HG03558 (cell line): ENCODE measurements around the gene ADGRV1.
"Not testable (repeated sequence)": the region's sequence is repeated elsewhere in the genome, so short reads cannot be mapped to it uniquely, and the experiment has no call there.

ENCODE experiments used
- ATAC-seq: cut with Tn5 transposase; IDR thresholded peaks from one replicate; pipeline ENCODE4 v1.9.1; 2021; ENCODE audit warnings: moderate number of reproducible peaks; ENCODE audit not compliant: unreplicated experiment; ENCODE audit errors: extremely low read depth

Gene ADGRV1

DNA sequence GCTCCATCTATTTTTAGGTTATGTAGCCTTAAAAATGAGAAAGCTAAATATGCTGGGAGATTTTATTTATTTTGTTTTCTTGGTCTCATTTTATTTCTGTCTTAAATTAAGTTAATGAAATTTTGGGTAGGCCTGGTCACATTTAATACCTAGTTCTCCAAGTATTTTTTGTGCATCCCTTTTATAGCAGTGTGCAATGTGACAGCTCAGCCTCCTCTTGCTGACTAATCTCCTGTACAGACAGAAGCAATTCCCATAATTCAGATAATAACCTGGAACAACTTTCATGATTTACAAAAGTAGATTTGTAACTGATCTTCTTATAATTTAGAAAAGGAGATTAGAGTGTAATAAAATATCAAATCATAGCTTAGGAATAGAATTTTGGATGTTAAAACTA, 403.9 kb downstream of the ADGRV1 start:
- ATAC-seq = no peak

DNA sequence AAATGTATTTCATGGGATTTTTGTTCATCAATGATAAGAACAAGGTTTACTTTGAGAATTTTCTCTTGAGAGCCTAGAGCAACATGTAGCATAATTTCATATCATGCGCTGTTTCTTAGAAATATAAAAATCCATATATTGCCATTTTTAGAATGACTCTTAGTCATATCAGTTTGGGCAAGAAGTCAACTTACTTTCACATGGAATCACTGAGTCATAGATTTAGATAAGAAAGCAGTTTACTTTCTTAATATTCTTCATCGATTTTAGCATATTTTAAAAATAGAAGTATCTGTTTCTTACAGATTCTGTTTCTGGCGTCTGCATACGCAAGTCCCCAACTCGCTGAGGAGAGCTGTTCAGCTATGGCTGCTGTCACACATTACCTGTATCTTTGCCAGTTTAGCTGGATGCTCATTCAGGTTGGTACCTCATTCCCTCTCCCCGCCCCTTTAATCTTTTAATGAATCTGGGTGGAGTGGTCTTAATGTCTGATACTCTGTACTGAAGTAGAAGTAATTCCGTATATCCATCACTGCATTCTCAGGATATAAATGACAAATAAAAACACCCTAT, 406.6 kb downstream of the ADGRV1 start:
- no peak for ATAC-seq

DNA sequence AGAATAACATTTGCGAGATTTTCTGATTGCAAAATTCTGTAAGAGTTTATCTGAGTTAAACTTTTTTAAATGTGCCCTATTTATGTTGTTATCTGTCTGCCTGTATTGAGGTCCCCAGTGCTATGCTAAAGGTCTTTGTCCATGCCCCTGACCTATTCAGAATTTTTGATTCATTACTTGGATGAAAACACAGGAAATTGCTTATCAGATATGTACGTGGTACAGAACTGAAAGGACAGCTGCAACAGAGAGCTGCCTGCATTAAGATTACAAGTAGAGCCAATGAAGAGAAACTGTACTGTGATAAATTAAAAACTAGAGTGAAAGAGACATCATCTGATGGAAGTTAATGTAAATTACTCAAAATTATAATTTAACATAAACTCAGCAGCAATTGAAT, 408.8 kb downstream of the ADGRV1 start:
- ATAC-seq = no peak

DNA sequence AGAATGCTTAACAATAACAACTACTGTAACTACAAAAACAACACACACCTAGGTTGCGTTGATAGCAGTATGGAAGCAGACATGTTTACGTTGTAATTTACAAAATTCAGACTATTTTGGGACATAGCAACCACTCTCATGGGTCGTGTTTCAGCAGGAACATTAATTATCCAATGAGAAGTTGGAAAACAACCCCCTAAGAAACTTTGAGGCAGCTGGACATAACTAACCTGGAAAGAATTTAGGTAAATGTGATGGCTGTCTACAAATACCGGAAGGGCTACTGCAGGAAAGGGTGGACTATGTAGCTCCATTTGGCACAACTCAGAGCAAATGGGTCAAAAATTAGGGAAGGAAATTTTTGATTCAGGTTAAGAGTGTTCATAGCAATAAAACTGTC, 409.3 kb downstream of the ADGRV1 start:
- ATAC-seq = no peak

DNA sequence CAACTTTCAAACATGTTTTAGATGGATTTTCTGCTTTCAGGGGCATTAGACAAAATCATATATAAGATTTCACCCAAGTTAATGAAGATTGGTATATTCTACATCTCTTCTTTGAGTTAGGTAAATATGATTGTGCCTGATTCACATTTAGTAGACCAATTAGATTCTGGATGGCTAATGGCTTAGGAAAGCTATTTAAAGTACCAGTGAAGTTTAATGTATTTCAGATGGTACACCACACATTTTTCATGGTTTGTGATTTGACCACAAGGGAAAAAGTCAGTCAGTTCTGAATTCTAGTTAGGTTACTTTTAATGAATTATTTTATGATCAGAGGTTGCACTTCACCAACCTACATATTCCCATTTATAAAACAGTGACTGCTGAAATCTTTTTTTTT, 409.7 kb downstream of the ADGRV1 start:
- no peak for ATAC-seq

DNA sequence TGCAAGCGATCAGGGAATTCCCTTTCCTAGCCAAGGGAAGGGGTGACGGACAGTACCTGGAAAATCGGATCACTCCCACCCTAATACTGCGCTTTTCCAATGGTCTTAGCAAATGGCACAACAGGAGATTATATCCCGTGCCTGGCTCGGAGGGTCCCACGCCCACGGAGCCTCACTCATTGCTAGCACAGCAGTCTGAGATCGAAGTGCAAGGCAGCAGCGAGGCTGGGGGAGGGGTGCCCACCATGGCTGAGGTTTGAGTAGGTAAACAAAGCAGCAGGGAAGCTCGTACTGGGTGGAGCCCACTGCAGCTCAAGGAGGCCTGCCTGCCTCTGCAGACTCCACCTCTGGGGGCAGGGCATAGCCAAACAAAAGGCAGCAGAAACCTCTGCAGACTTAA, 411.3 kb downstream of the ADGRV1 start:
- ATAC-seq = not testable (repeated sequence)

DNA sequence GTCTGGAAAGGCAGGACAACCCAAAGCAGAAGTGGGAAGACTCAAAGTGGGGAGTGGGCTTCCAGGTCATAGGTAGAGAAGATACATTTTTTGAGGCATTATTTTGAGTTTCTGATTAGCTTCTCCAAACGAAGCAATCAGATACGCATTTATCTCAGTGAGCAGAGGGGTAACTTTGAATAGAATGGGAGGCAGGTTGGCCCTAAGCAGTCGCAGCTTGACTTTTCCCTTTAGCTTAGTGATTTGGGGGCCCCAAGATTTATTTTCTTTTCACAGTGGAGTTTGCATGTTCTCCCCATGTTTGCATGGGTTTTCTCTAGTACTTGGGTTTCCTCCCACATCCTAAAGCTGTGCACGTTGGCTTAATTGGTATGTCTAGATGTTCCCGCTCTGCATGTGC, 422.6 kb downstream of the ADGRV1 start:
- ATAC-seq = no peak

DNA sequence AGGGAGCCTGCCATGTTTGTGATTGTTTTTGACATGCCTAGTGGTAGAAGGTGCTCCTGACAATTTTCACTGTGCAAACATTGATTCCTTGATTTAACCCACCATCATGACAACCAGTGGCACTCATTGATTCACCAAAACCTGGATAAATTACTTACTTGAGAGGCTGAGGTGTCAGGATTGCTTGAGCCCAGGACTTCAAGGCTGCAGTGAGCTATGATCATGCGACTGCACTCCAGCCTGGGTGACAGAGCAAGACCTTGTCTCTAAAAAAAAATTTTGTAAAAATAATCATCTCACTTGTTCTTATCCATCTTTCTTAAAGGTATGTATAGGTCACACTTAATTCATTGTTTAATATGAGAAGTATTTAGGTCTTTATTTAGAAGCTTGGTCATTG, 423.2 kb downstream of the ADGRV1 start:
- no peak for ATAC-seq

DNA sequence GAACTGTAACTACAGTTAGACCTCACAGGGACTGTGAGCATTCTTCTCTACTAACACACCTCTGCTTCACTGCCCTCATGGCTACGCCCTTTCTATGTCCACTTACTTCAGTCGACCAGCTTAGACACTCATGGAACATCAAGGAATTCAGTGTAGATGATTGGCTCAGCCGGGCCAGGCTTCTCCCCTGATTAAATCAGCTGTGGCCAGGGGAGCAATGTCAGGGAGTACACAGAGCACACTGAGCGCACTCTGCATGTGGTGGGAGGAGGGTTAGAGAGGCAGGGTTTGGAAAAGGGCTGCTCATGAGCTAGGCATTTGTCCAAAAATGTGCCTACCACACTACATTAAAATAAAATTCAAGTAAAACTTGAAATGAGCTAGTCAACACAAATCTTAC, 424.0 kb downstream of the ADGRV1 start:
- ATAC-seq = no peak

DNA sequence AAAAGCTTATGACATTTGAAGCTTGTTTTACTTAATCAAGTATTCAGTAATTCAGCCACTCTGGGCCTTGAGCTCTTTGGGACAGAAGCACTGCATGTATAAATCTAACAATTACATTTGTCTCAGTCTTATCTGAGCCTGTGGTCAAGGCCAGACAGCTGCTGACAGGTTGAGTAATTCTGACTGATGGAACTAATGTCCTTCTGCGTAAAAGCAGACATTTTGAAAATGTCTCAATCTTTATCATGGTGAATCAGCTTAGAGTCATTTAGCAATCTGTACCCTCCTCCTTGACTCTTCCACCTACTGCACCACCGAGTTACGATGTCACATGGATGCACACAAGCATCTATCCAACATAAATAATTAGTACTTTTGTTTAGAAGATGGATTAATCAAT, 424.6 kb downstream of the ADGRV1 start:
- no peak for ATAC-seq

DNA sequence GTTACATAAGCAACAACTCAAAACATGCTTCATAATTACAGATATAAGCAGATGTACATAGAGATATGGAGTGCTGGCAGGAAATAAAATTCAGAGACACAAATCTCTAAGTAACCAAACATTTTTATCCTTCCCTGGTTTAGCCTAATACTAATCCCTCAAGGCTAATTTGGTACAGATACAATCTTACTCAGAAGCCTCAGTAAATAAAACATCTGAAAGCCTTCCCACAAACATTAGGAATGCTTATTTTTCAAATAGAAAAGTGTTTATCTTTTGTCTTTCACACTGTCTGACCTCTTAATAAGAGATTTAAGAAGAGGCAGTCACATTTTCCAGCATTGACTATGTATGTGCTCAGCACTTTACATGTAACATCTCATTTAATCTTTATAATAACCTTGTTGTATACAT, 425.1 kb downstream of the ADGRV1 start:
- no peak for ATAC-seq

DNA sequence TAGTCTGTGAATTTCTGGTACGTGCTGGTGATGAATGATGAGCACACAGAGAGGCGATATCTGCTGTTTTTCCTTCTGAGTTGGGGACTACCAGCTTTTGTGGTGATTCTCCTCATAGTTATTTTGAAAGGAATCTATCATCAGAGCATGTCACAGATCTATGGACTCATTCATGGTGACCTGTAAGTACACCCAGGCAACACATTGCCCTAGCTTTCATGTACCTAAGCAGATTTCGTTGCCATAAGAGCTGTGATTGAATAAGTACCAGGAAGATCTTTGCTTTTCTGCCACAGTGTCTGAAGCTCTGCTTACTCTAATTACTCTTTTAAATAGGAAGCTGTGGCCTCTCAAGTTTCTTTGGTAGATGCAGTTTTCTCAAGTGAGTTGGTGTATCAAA, 426.7 kb downstream of the ADGRV1 start:
- no peak for ATAC-seq

DNA sequence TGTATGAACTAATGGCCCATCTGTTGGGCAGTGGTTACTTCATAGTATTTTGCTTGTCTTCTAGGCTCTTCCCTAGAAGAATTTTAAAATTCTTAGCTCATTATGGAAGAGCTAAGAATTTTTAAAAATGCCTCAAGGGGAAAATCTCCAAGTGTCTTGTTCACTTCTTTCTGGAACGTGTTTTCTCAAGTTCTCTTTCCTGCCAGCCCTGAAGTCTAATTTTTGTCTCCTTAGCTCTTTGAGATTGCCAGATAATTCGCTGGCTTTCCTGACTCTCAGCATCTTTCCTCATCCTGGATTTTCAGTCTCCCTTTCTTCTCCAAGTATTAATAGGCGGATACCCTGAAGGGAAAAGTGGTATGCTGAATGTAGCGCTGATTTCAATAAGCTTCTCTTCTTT, 429.1 kb downstream of the ADGRV1 start:
- no peak for ATAC-seq

DNA sequence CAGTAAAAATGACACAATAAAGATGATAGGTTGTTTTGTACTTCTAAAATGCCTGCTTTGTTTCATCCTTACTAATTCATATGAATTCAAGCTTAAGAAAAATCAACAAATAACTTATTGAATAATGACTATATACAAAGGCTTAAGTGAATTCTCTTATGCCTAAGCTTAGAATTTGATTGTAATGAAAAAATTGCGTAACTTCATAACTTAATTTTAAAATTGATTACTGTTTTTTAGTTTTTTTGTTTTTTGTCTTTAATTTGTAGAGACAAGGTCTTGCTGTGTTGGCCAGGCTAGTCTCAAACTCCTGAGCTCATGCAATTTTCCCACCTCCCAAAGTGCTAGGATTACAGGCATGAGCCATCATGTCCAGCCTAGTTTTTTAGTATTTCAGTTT, 432.6 kb downstream of the ADGRV1 start:
- ATAC-seq = no peak

DNA sequence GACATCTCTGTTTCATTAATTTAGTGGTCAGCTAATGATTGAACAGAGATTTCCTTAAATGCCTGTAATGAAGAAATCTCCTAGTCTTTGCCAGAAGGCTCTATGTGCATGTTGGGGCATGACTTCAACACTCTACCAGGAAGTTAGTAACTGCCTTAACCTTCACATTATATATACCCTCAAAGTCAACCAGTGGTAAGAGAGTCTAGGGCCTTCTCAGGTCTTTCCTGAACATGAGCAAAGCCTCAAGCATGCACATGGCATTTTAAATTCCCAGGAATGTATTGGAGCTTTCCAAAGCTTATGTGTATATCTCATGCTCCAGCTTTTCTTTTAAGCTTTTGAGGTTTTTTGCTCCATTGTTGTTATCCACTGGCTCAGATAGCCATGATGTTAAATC, 436.2 kb downstream of the ADGRV1 start:
- no peak for ATAC-seq

DNA sequence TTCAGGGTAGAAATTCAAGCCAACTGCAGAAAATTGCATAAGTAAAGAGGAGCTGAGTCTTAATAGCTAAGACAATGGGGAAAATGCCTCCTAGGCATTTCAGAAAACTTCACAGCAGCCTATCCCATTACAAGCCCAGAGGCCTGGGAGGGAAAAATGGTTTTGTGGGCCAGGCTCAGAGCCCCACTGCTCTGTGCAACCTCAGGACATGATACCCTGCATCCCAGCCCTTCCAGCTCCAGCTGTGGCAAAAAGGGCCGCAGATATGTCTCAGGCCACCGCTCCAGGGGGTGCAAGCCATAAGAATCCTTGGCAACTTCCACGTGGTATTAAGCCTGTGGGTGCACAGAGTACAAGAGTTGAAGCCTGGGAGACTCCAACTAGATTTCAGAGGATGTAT, 437.5 kb downstream of the ADGRV1 start:
- no peak for ATAC-seq

DNA sequence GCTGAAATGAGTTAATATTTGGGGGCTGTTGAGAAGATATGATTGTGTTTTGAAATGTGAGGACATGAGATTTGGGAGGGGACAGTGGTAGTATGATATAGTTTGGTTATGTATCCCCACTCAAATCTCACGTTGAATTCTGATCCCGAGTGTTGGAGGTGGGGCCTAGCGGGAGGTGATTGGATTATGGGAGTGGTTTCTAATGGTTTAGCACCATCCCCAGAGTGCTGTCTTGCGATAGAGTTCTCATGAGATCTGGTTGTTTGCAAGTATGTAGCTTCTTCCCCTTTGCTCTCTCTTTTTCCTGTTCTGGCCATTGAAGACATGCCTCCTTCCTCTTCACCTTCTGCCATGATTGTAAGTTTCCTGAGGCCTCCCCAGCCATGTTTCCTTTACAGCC, 438.5 kb downstream of the ADGRV1 start:
- no peak for ATAC-seq

DNA sequence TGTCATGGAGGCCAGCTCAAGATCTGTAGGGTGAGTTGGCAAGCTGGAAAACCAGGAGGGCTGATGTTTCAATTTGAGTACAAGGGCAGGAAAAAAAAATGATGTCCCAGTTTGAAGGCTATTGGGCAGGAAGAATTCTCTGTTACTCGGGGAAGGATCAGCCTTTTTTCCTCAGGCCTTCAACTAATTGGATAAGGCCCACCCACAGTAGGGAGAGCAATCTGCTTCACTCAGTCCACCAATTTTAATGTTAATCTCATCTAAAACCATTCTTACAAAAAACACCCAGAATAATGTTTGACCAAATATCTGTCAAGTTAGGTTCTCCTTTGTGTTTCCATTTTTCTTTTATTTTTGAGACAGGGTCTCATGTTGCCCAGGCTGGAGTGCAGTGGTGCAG, 442.1 kb downstream of the ADGRV1 start:
- no peak for ATAC-seq

DNA sequence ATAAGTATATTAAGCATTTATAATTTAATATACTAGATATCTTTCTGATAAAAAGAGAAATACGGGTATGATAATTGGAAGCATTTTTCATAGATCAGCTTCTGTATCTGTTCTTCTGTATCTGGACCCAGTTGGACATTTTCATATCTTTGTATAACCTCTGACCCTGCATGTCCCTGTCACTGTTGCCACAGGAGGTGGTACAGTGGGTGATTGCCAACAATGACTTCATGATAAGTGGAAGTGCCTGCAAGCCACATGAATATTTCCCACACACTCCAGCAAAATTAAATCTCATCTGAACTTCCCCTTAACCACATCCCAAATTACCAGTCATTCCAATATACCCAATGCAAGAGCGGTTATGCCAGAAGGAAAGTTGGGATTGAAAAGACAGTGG, 448.1 kb downstream of the ADGRV1 start:
- ATAC-seq = no peak

DNA sequence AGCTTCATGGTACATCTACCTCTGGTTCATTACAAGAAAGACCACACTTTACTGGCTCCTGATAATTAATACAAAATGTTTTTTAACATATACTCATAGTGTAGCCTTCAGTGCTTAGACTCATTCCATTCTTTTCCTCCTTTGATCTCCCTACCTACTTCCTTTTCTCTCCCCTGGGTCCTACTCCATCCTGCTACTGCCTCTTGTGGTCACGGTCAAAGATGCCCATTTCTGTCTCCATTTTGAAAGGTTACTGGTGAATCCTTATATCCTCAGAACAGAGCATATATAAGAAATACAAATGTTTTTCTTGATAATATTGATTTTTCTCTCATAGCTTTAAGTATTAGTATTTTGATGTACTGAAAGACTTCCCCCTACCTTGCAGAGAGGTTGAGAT, 448.7 kb downstream of the ADGRV1 start:
- ATAC-seq = no peak

DNA sequence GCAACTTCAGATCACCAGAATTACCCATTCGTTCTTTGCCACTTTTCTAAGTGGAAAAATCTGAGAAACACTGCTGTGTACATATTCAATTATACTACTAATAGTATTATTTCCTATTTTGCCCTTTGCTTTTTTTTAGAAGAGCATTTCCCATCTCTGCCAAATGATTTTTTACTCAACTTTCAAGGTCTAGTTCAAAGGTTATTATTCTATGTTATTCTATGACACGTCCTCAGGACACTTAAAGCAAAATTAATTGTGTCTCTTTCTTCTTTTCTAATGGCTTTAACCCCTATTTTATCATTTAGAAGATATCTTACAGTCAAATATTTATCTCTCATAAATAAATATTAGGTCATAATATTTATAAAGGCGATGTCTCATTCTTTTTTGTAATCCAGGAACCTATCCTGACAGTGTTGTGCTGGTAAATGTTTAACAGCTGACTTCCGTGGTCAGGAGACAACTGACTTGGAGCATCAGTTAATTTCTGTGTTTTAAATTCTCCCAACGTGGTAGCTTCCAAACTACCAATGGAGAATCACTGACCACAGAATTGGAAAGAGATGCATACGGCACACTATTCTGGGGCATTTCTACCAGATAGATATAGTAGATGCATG, 449.3 kb downstream of the ADGRV1 start:
- no peak for ATAC-seq

DNA sequence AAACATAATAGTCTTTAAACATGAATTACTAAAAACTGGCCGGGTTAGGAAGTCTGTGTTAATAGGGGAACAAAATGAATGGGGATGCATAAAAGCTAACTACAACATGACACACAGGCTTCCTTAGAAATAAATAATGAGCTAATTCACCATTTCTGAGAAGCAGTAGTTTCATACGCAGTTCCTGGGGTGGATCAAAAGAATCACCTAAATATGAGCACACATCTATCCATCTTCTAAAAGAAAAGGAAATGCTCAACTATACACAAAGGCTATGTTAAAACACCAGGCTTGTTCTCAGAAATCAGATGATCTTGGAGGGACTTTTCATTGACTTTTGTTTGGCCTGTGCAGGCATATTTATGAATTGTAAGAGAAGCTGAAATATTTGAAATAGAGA, 451.5 kb downstream of the ADGRV1 start:
- no peak for ATAC-seq

DNA sequence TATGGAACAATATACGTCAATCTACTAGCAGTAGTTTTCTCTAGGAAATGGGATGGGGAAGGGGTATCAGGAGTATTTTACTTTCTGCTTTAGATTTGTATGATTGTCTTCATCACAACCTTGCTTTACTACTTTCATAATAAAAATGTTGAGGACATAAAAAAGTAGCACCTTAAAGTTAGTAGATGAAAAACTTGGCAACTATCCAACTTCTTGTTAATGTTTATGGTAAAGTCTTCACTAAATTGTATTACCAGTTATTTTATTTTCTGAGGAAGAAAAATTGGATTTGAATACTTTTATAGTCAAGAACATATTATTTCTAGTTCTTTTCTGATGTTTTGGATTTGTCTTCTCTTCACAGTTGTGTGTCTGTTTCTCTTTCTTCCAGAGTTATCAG, 452.4 kb downstream of the ADGRV1 start:
- no peak for ATAC-seq
